SK-N-SH treated with all-trans-retinoic acid at 6 μM for 48 hours (cell line): Measurements from ENCODE around the gene RAB33A.

ENCODE experiments used
- TOX ChIP-seq: fragments of 250-450 bp; sonication (Bioruptor Pico); IDR thresholded peaks from 2 replicates; pipeline ENCODE4 v1.8.0; 2021; ENCODE audit warnings: mild to moderate bottlenecking, moderate library complexity, borderline replicate concordance
- ZC3H10 ChIP-seq: fragments of 250-450 bp; sonication (Bioruptor Pico); IDR thresholded peaks from 2 replicates; pipeline ENCODE4 v1.5.1; 2021; ENCODE audit warnings: mild to moderate bottlenecking, moderate library complexity
- ZFP3 ChIP-seq: fragments of 250-450 bp; sonication (Bioruptor Pico); IDR thresholded peaks from 2 replicates; pipeline ENCODE4 v1.5.0; 2020; ENCODE audit warnings: mild to moderate bottlenecking, moderate library complexity
- TF ChIP-seq, protein P1 (sequence below): fragments of 250-450 bp; sonication (Bioruptor Pico); IDR thresholded peaks from 2 replicates; pipeline ENCODE4 v1.8.0; 2020; ENCODE audit warnings: mild to moderate bottlenecking, moderate library complexity, borderline replicate concordance
- TF ChIP-seq, protein P2 (sequence below): fragments of 250-450 bp; sonication (Bioruptor Pico); IDR thresholded peaks from 2 replicates; pipeline ENCODE4 v1.5.1; 2021; ENCODE audit warnings: mild to moderate bottlenecking, moderate library complexity
- TF ChIP-seq, protein P3 (sequence below): fragments of 250-450 bp; sonication (Bioruptor Pico); IDR thresholded peaks from 2 replicates; pipeline ENCODE4 v1.5.1; 2020; ENCODE audit warnings: low read depth, mild to moderate bottlenecking, moderate library complexity

DNA sequence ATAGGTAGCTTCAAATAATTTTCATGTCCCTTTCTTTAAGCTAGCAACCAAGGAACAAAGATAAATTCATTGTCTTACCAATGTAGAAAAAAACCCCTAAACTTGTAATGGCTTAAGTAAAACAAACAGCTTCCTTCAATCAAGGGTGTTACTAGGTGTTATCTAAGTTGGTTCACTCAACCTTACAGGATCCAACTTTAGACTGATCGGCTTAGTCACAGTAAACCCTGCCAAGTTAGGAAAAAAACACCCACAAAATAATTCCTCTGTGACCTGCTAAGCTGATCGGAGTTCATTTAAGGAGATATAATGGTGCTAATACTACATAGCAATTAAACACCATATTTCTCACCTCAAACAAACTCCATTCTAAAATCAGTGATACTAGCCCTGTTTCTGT is 16.2 kb upstream of the RAB33A start:
- TF ChIP-seq TOX (CRISPR knock-in tag) (no peak), ZC3H10 (CRISPR knock-in tag) (no peak), ZFP3 (CRISPR knock-in tag) (no peak)
- TF ChIP-seq, protein P1, sequence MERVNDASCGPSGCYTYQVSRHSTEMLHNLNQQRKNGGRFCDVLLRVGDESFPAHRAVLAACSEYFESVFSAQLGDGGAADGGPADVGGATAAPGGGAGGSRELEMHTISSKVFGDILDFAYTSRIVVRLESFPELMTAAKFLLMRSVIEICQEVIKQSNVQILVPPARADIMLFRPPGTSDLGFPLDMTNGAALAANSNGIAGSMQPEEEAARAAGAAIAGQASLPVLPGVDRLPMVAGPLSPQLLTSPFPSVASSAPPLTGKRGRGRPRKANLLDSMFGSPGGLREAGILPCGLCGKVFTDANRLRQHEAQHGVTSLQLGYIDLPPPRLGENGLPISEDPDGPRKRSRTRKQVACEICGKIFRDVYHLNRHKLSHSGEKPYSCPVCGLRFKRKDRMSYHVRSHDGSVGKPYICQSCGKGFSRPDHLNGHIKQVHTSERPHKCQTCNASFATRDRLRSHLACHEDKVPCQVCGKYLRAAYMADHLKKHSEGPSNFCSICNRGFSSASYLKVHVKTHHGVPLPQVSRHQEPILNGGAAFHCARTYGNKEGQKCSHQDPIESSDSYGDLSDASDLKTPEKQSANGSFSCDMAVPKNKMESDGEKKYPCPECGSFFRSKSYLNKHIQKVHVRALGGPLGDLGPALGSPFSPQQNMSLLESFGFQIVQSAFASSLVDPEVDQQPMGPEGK (CRISPR knock-in tag) = no peak
- TF ChIP-seq, protein P2, sequence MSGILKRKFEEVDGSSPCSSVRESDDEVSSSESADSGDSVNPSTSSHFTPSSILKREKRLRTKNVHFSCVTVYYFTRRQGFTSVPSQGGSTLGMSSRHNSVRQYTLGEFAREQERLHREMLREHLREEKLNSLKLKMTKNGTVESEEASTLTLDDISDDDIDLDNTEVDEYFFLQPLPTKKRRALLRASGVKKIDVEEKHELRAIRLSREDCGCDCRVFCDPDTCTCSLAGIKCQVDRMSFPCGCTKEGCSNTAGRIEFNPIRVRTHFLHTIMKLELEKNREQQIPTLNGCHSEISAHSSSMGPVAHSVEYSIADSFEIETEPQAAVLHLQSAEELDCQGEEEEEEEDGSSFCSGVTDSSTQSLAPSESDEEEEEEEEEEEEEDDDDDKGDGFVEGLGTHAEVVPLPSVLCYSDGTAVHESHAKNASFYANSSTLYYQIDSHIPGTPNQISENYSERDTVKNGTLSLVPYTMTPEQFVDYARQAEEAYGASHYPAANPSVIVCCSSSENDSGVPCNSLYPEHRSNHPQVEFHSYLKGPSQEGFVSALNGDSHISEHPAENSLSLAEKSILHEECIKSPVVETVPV (CRISPR knock-in tag) = no peak
- TF ChIP-seq, protein P3, sequence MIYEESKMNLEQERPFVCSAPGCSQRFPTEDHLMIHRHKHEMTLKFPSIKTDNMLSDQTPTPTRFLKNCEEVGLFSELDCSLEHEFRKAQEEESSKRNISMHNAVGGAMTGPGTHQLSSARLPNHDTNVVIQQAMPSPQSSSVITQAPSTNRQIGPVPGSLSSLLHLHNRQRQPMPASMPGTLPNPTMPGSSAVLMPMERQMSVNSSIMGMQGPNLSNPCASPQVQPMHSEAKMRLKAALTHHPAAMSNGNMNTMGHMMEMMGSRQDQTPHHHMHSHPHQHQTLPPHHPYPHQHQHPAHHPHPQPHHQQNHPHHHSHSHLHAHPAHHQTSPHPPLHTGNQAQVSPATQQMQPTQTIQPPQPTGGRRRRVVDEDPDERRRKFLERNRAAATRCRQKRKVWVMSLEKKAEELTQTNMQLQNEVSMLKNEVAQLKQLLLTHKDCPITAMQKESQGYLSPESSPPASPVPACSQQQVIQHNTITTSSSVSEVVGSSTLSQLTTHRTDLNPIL (CRISPR knock-in tag) = no peak
